ENCODE measurements around the gene SLC4A9. TPM values are rescaled to one million over a fixed set of nuclear protein-coding genes. Genes with fewer than 3 reads are reported as not detected.

The SLC4A9 gene
- total and polyA plus RNA-seq, 2 donors, result 0.07 TPM; not detected in 1

DNA sequence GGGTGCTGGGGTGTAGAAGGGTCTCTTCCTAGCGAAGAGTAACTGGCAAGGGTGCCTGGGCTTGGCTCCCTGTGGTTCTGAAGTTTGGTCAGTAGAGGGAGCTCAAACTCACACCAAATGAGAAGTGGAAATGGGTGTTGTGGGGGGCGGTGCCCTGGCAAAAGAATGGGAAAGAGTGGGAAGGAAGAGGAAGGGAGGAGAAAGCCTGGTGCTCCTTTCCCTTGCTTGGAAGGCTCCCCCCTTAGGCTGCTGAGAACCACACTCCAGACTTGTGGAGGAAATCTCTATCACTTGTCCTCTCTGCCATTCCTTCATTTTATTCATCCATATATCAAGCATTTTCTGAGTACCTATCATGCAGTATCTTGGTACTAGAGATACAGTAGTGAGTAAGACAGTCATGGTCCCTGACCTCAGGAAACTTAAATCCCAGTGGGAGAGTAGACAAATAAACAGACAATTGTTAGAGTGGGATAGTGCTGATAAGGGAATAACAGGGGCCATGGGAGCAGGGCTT, 13.0 kb downstream of the SLC4A9 start:
- Histone ChIP-seq H3K4me1 (ENCODE audit: control insufficient read depth in 2 of 2, insufficient read depth in 2 of 2, low read length in 2 of 2) (no peaks in the 10 kb centered on the region), H3K27ac (ENCODE audit: low read depth in 1 of 2, low read length in 1 of 2) (no peak overlapping the region), H3K36me3 (ENCODE audit: control insufficient read depth in 2 of 2, insufficient read depth in 2 of 2, low read length in 1 of 2) (no peaks in the 10 kb centered on the region), H3K4me3 (ENCODE audit: low read length in 2 of 2) (no peak overlapping the region), H3K9me3 (ENCODE audit: control insufficient read depth in 2 of 2, insufficient read depth in 1 of 2, low read length in 1 of 2) (no peaks in the 10 kb centered on the region), H3K27me3 (ENCODE audit: control insufficient read depth in 2 of 2, insufficient read depth in 1 of 2, low read length in 1 of 2) (no peaks in the 10 kb centered on the region)
- WGBS, result 34% methylated on average over 2 of the region's 2 CpGs
- peak in 6 of 9 donors; percentile 26 to 57 (median 38) for DNase-seq (ENCODE audit: low read depth in 6 of 9, low spot score in 9 of 9)

DNA sequence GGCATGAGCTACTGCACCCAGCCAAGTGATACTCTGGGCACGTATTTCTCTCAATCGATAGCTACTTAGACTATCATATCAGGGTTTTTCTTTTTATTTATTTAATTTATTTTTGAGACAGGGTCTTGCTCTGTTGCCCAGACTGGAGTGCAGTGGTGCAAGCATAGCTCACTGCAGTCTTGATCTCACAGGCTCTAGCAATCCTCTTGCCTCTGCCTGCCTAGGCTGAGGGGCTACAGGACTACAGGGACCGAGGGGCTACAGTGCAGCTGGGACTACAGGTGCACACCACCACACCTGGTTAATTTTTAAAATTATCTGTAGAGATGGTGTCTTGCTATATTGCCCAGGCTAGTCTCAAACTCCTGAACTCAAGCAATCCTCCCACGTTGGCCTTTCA, 21.4 kb downstream of the SLC4A9 start:
- Histone ChIP-seq H3K36me3 (ENCODE audit: control insufficient read depth in 2 of 2, insufficient read depth in 2 of 2, low read length in 1 of 2) (no peaks in the 10 kb centered on the region), H3K4me1 (ENCODE audit: control insufficient read depth in 2 of 2, insufficient read depth in 2 of 2, low read length in 2 of 2) (no peaks in the 10 kb centered on the region), H3K9me3 (ENCODE audit: control insufficient read depth in 2 of 2, insufficient read depth in 1 of 2, low read length in 1 of 2) (no peaks in the 10 kb centered on the region), H3K27ac (ENCODE audit: low read depth in 1 of 2, low read length in 1 of 2) (no peak overlapping the region), H3K4me3 (ENCODE audit: low read length in 2 of 2) (no peak overlapping the region), H3K27me3 (ENCODE audit: control insufficient read depth in 2 of 2, insufficient read depth in 1 of 2, low read length in 1 of 2) (no peaks in the 10 kb centered on the region)
- no peak for DNase-seq (ENCODE audit: low read depth in 6 of 9, low spot score in 9 of 9)
- WGBS, result 97% methylated on average over 4 of the region's 4 CpGs

DNA sequence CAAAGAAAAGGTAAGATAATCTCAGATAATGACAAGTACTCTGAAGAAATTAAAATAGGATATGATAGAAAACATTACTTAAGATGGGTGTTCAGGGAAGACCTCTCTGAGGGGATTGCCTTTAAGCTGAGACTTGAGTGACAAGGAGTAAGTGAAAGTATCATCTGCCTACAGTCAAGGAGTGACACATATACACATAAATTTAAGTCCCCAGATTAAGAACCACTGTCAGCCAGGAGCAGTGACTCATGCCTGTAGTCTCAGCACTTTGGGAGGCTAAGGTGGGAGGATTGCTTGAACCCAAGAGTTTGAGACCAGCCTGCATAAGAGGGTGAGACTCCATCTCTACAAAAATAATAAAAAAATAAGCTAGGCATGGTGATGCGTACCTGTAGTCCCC, 22.0 kb downstream of the SLC4A9 start:
- 100% methylated on average over 1 of the region's 1 CpG for WGBS
- H3K4me3 ChIP-seq (ENCODE audit: low read length in 2 of 2), result no peak overlapping the region
- H3K36me3 ChIP-seq (ENCODE audit: control insufficient read depth in 2 of 2, insufficient read depth in 2 of 2, low read length in 1 of 2), result no peaks in the 10 kb centered on the region
- no peak for DNase-seq (ENCODE audit: low read depth in 6 of 9, low spot score in 9 of 9)
- H3K4me1 ChIP-seq (ENCODE audit: control insufficient read depth in 2 of 2, insufficient read depth in 2 of 2, low read length in 2 of 2), result no peaks in the 10 kb centered on the region
- no peaks in the 10 kb centered on the region for H3K9me3 ChIP-seq (ENCODE audit: control insufficient read depth in 2 of 2, insufficient read depth in 1 of 2, low read length in 1 of 2)
- no peaks in the 10 kb centered on the region for H3K27me3 ChIP-seq (ENCODE audit: control insufficient read depth in 2 of 2, insufficient read depth in 1 of 2, low read length in 1 of 2)
- no peak overlapping the region for H3K27ac ChIP-seq (ENCODE audit: low read depth in 1 of 2, low read length in 1 of 2)

DNA sequence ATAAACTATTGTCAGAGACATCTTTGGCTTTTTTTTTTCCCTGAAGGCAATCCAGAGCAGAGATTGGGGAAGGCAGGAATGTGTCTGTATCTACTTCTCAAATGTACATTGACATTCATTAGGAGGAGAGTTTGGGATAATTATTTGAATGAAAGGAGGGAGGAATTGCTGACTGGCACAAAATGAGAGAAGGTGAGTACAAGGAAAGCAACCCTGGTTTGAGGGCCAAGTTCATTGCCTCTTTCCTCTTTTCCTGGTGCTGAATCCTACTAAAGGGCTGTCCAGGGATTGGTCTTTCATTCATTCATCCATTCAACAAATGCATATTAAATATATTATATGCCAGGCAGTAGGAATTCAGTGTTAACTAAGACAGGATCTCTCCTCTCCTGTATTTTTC, 22.9 kb downstream of the SLC4A9 start:
- Histone ChIP-seq H3K27me3 (ENCODE audit: control insufficient read depth in 2 of 2, insufficient read depth in 1 of 2, low read length in 1 of 2) (no peaks in the 10 kb centered on the region), H3K36me3 (ENCODE audit: control insufficient read depth in 2 of 2, insufficient read depth in 2 of 2, low read length in 1 of 2) (no peaks in the 10 kb centered on the region), H3K9me3 (ENCODE audit: control insufficient read depth in 2 of 2, insufficient read depth in 1 of 2, low read length in 1 of 2) (no peaks in the 10 kb centered on the region), H3K4me3 (ENCODE audit: low read length in 2 of 2) (no peak overlapping the region), H3K27ac (ENCODE audit: low read depth in 1 of 2, low read length in 1 of 2) (no peak overlapping the region), H3K4me1 (ENCODE audit: control insufficient read depth in 2 of 2, insufficient read depth in 2 of 2, low read length in 2 of 2) (no peaks in the 10 kb centered on the region)
- no peak for DNase-seq (ENCODE audit: low read depth in 6 of 9, low spot score in 9 of 9)

DNA sequence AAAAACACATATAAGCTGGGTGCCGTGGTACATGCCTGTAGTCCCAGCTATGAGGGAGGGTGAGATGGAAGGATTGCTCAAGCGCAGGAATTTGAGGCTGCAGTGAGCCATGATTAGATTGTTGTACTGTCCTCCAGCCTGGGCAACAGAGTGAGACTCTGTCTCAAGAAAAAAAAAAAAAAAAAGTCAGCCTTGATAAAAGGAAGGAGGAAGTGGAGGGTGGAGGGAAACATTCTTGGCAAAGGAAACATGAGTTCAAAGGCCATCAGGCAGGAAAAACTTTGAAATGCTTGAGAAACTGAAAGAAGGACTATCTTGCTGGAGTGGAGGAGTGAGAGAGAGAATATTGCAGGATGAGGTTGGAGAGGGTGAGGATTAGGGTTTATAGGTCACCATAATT, 23.3 kb downstream of the SLC4A9 start:
- Histone ChIP-seq H3K27ac (ENCODE audit: low read depth in 1 of 2, low read length in 1 of 2) (no peak overlapping the region), H3K4me1 (ENCODE audit: control insufficient read depth in 2 of 2, insufficient read depth in 2 of 2, low read length in 2 of 2) (no peaks in the 10 kb centered on the region), H3K27me3 (ENCODE audit: control insufficient read depth in 2 of 2, insufficient read depth in 1 of 2, low read length in 1 of 2) (no peaks in the 10 kb centered on the region), H3K36me3 (ENCODE audit: control insufficient read depth in 2 of 2, insufficient read depth in 2 of 2, low read length in 1 of 2) (no peaks in the 10 kb centered on the region), H3K4me3 (ENCODE audit: low read length in 2 of 2) (no peak overlapping the region), H3K9me3 (ENCODE audit: control insufficient read depth in 2 of 2, insufficient read depth in 1 of 2, low read length in 1 of 2) (no peaks in the 10 kb centered on the region)
- no peak for DNase-seq (ENCODE audit: low read depth in 6 of 9, low spot score in 9 of 9)
- whole genome bisulfite sequencing, result over 99% methylated on average over 2 of the region's 2 CpGs

DNA sequence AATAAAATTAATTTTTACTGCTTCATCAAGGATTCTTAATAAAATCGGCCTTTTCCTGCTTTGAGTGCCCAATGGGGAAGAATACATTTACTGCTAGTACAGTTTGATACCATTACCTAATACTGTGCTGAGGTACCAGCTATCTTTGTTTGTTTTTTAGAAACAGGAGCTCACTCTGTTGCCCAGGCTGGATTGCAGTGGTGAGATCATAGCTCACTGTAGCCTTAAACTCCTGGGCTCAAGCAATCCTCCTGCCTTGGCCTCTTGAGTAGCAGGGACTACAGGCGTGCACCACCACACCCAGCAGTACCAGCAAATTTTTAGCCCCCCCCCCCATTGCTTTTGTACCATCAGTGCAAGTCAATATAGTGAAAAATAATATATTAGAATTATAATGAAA, 28.1 kb downstream of the SLC4A9 start:
- H3K36me3 ChIP-seq (ENCODE audit: control insufficient read depth in 2 of 2, insufficient read depth in 2 of 2, low read length in 1 of 2), result peaks cover 3 to 4% of the 10 kb centered on the region in 2 donors
- 97% methylated on average over 2 of the region's 2 CpGs for WGBS
- H3K4me1 ChIP-seq (ENCODE audit: control insufficient read depth in 2 of 2, insufficient read depth in 2 of 2, low read length in 2 of 2), result no peaks in the 10 kb centered on the region
- DNase-seq (ENCODE audit: low read depth in 6 of 9, low spot score in 9 of 9), result no peak
- no peak overlapping the region for H3K27ac ChIP-seq (ENCODE audit: low read depth in 1 of 2, low read length in 1 of 2)
- H3K27me3 ChIP-seq (ENCODE audit: control insufficient read depth in 2 of 2, insufficient read depth in 1 of 2, low read length in 1 of 2), result no peaks in the 10 kb centered on the region
- no peaks in the 10 kb centered on the region for H3K9me3 ChIP-seq (ENCODE audit: control insufficient read depth in 2 of 2, insufficient read depth in 1 of 2, low read length in 1 of 2)
- no peak overlapping the region for H3K4me3 ChIP-seq (ENCODE audit: low read length in 2 of 2)

DNA sequence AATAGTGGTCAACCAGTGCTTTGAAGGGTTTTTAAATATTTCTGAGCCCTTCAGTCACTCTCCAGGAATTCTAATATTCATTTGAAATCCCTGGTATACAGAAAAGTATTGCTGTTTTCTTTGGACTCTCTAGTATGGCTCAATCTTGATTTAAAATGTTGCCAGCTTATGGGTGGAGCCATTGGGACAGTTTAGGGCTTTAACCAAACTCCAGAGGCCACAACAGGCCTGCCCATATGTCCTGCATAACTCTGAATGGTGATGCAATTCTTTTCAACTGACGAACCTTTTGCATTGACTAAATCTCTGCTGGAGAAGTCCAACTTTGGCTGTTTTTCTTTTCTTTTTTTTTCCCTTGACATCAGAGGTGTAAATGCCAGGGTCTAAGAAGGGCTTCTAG, 31.3 kb downstream of the SLC4A9 start:
- Histone ChIP-seq H3K9me3 (ENCODE audit: control insufficient read depth in 2 of 2, insufficient read depth in 1 of 2, low read length in 1 of 2) (no peaks in the 10 kb centered on the region), H3K36me3 (ENCODE audit: control insufficient read depth in 2 of 2, insufficient read depth in 2 of 2, low read length in 1 of 2) (peaks cover 3 to 4% of the 10 kb centered on the region in 2 donors), H3K4me3 (ENCODE audit: low read length in 2 of 2) (no peak overlapping the region), H3K27me3 (ENCODE audit: control insufficient read depth in 2 of 2, insufficient read depth in 1 of 2, low read length in 1 of 2) (no peaks in the 10 kb centered on the region), H3K4me1 (ENCODE audit: control insufficient read depth in 2 of 2, insufficient read depth in 2 of 2, low read length in 2 of 2) (no peaks in the 10 kb centered on the region), H3K27ac (ENCODE audit: low read depth in 1 of 2, low read length in 1 of 2) (no peak overlapping the region)
- no peak for DNase-seq (ENCODE audit: low read depth in 6 of 9, low spot score in 9 of 9)
- WGBS, result 98% methylated on average over 1 of the region's 1 CpG

DNA sequence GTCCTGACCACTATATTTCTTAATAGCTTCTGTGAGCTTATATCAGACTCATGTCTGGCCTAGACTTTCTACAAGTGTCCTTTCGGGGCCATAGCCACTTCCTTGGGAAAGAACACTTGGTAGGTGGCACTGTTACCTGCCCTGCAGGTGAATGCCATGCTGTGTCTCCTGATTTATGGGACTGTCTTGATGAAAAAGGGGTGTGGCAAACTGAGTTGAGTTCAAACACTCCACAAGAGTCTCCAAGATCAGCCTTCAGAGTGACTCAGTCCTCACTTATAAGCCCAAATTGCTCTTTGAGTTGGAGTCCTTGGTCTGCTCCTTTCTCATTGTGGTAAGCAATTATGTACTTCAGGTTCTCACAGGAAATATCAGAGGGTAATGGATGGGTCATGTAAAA, 31.7 kb downstream of the SLC4A9 start:
- no peak overlapping the region for H3K27ac ChIP-seq (ENCODE audit: low read depth in 1 of 2, low read length in 1 of 2)
- H3K4me1 ChIP-seq (ENCODE audit: control insufficient read depth in 2 of 2, insufficient read depth in 2 of 2, low read length in 2 of 2), result no peaks in the 10 kb centered on the region
- no peak overlapping the region for H3K4me3 ChIP-seq (ENCODE audit: low read length in 2 of 2)
- no peaks in the 10 kb centered on the region for H3K9me3 ChIP-seq (ENCODE audit: control insufficient read depth in 2 of 2, insufficient read depth in 1 of 2, low read length in 1 of 2)
- no peaks in the 10 kb centered on the region for H3K27me3 ChIP-seq (ENCODE audit: control insufficient read depth in 2 of 2, insufficient read depth in 1 of 2, low read length in 1 of 2)
- WGBS, result 98% methylated on average over 1 of the region's 1 CpG
- no peak for DNase-seq (ENCODE audit: low read depth in 6 of 9, low spot score in 9 of 9)
- peaks cover 3 to 4% of the 10 kb centered on the region in 2 donors for H3K36me3 ChIP-seq (ENCODE audit: control insufficient read depth in 2 of 2, insufficient read depth in 2 of 2, low read length in 1 of 2)

DNA sequence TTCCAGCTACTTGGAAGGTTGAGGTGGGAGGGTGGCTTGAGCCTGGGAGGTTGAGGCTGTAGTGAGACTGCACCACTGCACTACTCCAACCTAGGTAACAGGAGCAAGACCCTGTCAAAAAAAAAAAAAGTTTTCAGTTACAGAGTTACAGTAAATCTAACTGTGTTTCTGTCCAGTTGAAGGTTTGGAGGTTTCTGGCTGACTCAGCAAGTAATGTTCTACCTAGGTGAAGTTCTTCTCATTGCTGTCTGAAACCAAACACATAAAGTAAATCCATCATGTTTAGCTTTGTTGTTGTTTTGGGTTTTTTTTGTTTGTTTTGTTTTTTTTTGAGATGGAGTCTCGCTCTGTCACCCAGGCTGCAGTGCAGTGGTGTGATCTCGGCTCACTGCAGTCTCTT, 33.7 kb downstream of the SLC4A9 start:
- no peak for DNase-seq (ENCODE audit: low read depth in 6 of 9, low spot score in 9 of 9)
- 96% methylated on average over 2 of the region's 2 CpGs for WGBS
- Histone ChIP-seq H3K9me3 (ENCODE audit: control insufficient read depth in 2 of 2, insufficient read depth in 1 of 2, low read length in 1 of 2) (no peaks in the 10 kb centered on the region), H3K27ac (ENCODE audit: low read depth in 1 of 2, low read length in 1 of 2) (no peak overlapping the region), H3K27me3 (ENCODE audit: control insufficient read depth in 2 of 2, insufficient read depth in 1 of 2, low read length in 1 of 2) (no peaks in the 10 kb centered on the region), H3K4me3 (ENCODE audit: low read length in 2 of 2) (no peak overlapping the region), H3K36me3 (ENCODE audit: control insufficient read depth in 2 of 2, insufficient read depth in 2 of 2, low read length in 1 of 2) (peaks cover 3 to 4% of the 10 kb centered on the region in 2 donors), H3K4me1 (ENCODE audit: control insufficient read depth in 2 of 2, insufficient read depth in 2 of 2, low read length in 2 of 2) (no peaks in the 10 kb centered on the region)

DNA sequence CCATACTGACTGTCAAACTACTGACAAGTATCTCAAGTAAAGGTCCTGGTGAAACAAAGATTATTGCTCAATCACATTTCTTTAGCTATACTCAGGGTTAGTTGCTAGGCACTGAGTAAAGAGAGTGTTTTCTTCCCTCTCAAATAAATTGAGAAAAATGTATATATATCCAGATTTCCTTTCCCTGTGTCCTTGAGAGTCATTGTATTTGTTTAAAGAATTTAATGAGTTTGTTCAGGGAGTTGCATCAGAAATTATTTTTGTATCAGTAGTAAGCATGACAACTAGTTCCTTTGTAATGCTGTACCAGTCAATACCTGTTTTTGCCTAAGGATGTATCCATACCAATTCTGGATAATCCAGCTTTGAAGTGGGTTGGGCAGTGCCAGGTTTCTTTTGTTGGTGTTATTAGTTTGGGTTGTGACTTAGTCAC, 38.4 kb downstream of the SLC4A9 start:
- no peak overlapping the region for H3K27ac ChIP-seq (ENCODE audit: low read depth in 1 of 2, low read length in 1 of 2)

More for the DNA sequence above, 38.4 kb downstream of the SLC4A9 start:
- Histone ChIP-seq H3K4me1 (ENCODE audit: control insufficient read depth in 2 of 2, insufficient read depth in 2 of 2, low read length in 2 of 2) (peaks cover 9 to 13% of the 10 kb centered on the region in 2 donors), H3K4me3 (ENCODE audit: low read length in 2 of 2) (no peak overlapping the region), H3K9me3 (ENCODE audit: control insufficient read depth in 2 of 2, insufficient read depth in 1 of 2, low read length in 1 of 2) (no peaks in the 10 kb centered on the region), H3K36me3 (ENCODE audit: control insufficient read depth in 2 of 2, insufficient read depth in 2 of 2, low read length in 1 of 2) (no peaks in the 10 kb centered on the region), H3K27me3 (ENCODE audit: control insufficient read depth in 2 of 2, insufficient read depth in 1 of 2, low read length in 1 of 2) (no peaks in the 10 kb centered on the region)
- DNase-seq (ENCODE audit: low read depth in 6 of 9, low spot score in 9 of 9), result no peak

Data from thymus (tissue), 11 donors.